Measurements from ENCODE around the gene SYDE2.

GRCh38 chr1:85121744-85122143 lies 79.1 kb downstream of the SYDE2 start:
- no peak for TF ChIP-seq ZNF512 (tag; IDR thresholded peaks at IDR 0.05)
- TF ChIP-seq TAF7 (tag; IDR thresholded peaks at IDR 0.05): no peak
- no peak for TF ChIP-seq HIVEP1 (CRISPR knock-in tag; IDR thresholded peaks at IDR 0.05)
- TF ChIP-seq TAF1 (IDR thresholded peaks at IDR 0.05; ENCODE audit: control insufficient read depth, extremely low read depth, insufficient read depth, low read length, severe bottlenecking): no peak
- TF ChIP-seq ZNF311 (CRISPR knock-in tag; IDR thresholded peaks at IDR 0.05): no peak
- no peak for TF ChIP-seq KDM5B (IDR thresholded peaks at IDR 0.05; ENCODE audit: insufficient replicate concordance, low read depth, low read length)
- TF ChIP-seq DPF2 (IDR thresholded peaks at IDR 0.05): no peak
